Hepatocyte (in vitro differentiated cells): ENCODE results near the gene DPYD.

Experiments used
- CTCF ChIP-seq: fragments of 200-600 bp; sonication (generic); IDR thresholded peaks from 2 replicates; pipeline ENCODE4 v1.5.1; 2016; ENCODE audit warnings: antibody characterized with exemption, mild to moderate bottlenecking; ENCODE audit not compliant: poor library complexity
- EZH2 ChIP-seq: fragments of 200-600 bp; sonication (generic); IDR thresholded peaks from 2 replicates; pipeline ENCODE4 v1.6.1; 2016; ENCODE audit warnings: antibody characterized with exemption, mild to moderate bottlenecking, borderline replicate concordance

DNA sequence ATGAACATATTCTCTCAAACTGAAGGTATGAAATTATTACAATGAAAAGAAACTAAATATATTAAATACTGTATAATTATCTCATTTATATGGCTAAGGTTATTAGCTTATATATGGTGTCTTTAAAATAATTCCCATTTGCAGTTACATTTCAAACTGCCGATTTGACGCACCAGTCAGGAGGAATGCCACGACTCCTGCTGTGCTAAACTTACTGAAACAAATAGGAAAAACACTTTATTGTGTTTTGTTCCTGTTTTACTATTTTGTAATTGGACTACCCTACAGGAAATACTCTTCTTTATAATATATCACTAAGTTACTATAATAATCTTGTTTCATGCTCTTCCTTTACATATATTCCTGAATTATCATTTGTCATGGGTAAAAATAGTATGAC, 117.8 kb downstream of the DPYD start:
- no peak for TF ChIP-seq EZH2
- TF ChIP-seq CTCF = no peak
